ENCODE measurements around the gene BRPF1.
A peak's percentile ranks its signal among the peaks of the same experiment; 100 is the strongest.

The BRPF1 gene

DNA sequence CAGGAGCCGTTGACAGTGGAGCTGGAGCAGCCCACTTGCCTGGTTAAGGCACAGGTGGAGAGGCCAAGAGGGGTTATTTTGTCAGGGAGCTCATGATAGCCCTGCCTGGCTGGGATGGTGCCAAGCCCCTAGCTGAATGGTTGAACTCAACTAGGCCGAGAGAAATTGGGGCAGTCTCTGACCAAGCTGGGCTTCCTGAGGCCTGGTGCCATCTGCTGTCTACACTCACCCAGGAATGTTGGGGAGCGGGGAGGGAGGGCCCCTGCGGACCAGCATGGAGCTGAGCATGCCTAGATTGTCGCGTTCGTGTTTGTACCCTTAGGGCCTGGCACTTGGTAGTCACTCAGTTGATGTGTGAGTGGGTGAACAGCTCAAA, 1.2 kb downstream of the BRPF1 start:
- DNase-seq = no peak

GRCh38 chr3:9736831-9737230, 5.3 kb downstream of the BRPF1 start:
- no peak for DNase-seq

DNA sequence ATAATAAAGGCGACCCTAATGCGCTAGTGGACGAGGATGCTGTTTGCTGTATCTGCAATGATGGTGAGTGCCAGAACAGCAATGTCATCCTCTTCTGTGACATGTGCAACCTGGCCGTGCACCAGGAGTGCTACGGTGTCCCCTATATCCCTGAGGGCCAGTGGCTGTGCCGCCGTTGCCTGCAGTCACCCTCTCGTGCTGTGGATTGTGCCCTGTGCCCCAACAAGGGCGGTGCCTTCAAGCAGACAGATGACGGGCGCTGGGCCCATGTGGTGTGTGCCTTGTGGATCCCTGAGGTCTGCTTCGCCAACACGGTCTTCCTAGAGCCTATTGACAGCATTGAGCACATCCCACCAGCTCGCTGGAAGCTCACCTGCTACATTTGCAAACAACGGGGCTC, 7.6 kb downstream of the BRPF1 start:
- no peak for DNase-seq

DNA sequence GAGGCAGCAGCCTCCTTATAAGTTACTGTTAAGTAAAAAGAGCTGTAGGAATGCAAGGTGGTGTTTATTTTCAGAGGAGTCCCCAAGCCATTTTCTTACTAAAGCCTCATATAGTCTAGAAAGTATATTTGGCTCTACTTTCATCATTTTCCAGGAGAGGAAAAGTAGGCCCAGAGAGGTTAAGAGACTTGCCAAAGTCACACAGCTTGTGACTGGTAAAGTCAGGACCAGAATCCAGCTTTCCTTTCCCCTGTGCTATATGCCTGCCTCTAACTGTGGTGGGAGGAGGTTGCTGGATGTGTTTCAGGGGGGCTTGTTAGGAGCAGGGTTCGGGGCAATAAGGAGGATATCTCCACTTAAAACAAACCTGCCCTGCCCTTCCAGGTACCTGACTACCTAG, 11.0 kb downstream of the BRPF1 start:
- no peak for DNase-seq

DNA sequence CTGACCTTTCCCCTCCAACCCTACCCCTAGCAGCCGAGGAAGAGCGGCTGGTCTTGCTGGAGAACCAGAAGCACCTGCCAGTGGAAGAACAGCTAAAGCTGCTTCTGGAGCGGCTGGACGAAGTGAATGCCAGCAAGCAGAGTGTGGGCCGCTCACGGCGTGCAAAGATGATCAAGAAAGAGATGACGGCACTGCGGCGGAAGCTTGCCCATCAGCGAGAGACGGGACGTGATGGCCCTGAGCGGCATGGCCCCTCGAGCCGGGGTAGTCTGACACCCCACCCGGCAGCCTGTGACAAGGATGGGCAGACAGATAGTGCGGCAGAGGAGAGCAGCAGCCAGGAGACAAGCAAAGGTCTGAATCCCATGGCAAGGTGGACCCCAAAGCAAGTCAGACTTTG, 12.0 kb downstream of the BRPF1 start:
- no peak for DNase-seq

GRCh38 chr3:9744162-9744561, 12.6 kb downstream of the BRPF1 start:
- DNase-seq = no peak

DNA sequence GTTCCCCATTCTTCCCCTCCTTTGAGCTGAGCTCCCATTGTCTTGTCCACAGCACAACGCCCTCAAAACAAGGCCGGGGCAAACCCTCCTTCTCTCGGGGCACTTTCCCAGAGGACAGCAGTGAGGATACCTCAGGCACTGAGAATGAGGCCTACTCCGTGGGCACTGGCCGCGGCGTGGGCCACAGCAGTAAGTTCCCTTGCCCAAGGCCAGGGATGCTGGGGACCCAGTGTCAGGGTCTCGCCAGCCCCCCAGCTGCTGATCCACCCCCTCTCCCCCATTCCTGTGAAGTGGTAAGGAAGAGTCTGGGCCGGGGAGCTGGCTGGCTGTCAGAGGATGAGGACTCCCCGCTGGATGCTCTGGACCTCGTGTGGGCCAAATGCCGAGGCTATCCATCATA, 14.0 kb downstream of the BRPF1 start:
- no peak for DNase-seq

GRCh38 chr3:9746330-9746729, 14.8 kb downstream of the BRPF1 start:
- DNase-seq = no peak

DNA sequence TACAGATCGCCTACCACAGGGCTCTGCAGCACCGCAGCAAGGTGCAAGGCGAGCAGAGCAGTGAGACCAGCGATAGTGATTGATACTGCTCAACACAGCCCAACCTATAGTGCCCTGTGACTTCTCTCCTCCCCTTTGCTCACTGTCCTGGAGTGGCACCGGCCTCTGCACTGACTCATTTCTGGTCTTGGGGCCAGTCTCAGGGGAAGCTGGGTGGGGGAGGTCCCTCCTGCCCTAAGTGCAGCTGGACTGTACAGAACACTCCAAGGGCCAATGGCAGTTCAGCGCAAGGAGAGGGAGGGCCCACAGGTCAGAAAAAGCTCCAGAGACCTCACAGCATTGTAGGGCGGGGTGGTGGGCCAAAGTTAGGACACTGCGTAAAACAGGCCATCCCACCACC, 15.7 kb downstream of the BRPF1 start:
- DNase-seq = no peak

GRCh38 chr3:9748031-9748430, 16.5 kb downstream of the BRPF1 start:
- no peak for DNase-seq

DNA sequence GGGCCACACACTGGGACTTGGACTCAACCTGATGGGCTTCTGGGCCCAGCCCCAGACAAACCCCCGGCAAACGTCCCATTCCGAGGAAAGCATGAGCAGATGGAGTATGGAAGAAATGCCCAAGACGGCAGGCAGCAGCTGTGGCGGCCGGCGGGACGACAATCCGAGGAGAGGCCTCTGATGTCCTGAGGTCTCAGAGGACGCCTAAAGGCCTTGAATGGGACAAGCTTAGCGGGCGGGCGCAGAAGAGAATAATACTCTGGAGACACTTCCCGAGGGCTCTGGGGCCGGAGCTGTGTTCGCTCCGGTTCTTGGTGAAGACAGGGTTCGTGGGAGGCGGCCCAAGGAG, 17.7 kb downstream of the BRPF1 start:
- no peak for DNase-seq

DNA sequence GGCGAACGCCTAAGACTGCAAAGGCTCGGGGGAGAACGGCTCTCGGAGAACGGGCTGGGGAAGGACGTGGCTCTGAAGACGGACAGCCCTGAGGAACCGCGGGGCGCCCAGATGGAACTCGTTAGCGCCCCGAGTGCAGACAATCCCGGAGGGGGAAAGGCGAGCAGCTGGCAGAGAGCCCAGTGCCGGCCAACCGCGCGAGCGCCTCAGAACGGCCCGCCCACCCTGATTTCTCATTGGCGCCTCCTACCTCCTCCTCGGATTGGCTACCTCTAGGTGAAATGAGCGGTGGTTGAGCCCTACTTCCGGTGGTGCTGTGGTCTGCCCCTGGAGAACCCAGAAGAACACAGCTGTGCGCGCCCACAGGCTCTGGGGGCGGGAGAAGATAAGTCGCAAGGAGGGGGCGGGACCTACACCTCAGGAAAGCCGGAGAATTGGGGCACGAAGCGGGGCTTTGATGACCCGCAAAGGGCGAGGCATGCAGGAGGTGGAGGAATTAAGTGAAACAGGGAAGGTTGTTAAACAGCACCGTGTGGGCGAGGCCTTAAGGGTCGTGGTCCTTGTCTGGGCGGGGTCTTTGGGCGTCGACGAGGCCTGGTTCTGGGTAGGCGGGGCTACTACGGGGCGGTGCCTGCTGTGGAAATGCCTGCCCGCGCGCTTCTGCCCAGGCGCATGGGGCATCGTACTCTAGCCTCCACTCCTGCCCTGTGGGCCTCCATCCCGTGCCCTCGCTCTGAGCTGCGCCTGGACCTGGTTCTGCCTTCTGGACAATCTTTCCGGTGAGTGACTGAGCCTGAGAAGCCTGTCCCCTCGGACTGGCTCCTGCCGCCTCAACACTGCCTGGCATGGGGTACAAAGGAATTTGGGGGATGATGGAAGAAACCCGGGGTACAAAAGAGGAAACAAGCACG, 18.4 kb downstream of the BRPF1 start, which contains the start of gene OGG1:
Gene OGG1, plus strand, starts transcription at position 308 of the 911 bp plus-strand sequence. Its CDS starts 335 bp downstream, at position 643.
- peak; percentile 87 to 93 for DNase-seq

DNA sequence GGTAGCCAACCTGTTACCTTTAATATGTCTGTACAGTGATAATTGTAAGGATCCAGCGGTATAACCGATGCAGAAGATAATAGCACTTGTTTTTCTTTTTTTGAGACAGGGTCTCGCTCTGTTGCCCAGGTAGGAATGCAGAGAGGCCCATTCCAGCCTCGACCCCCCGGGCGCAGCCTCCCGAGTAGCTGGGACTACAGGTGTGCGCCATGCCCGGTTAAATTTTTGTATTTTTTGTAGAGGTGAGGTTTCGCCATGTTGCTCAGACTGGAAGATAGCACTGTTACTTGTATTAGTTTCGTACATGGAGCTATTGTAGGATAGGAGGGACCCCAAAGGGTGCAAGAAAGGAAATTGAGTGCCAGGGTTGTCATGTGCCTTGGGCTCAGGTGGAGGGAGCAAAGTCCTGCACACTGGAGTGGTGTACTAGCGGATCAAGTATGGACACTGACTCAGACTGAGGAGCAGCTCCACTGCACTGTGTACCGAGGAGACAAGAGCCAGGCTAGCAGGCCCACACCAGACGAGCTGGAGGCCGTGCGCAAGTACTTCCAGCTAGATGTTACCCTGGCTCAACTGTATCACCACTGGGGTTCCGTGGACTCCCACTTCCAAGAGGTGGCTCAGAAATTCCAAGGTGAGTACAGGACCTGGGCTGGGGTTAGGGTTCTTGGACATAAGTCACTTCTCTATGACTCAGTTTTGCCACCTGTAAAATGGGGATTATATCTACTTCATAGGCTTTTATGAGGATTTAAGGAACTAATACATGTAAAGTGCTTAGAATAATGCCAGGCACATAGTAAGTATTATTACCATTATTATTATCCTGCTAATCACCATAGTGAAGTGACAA, 19.2 kb downstream of the BRPF1 start:
- no peak for DNase-seq

DNA sequence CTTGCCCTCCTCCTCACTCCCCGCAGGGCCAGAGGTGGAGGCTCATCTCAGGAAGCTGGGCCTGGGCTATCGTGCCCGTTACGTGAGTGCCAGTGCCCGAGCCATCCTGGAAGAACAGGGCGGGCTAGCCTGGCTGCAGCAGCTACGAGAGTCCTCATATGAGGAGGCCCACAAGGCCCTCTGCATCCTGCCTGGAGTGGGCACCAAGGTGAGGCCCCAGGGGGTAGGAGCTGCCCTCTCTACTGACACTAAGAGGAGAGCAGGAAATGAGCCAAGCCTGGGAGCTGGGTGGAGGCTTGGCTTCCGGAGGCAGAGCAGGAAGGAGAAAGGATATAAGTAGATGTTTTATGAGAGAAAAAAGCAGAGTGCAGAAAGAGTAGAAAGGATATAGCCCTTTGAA, 23.1 kb downstream of the BRPF1 start:
- DNase-seq = no peak

DNA sequence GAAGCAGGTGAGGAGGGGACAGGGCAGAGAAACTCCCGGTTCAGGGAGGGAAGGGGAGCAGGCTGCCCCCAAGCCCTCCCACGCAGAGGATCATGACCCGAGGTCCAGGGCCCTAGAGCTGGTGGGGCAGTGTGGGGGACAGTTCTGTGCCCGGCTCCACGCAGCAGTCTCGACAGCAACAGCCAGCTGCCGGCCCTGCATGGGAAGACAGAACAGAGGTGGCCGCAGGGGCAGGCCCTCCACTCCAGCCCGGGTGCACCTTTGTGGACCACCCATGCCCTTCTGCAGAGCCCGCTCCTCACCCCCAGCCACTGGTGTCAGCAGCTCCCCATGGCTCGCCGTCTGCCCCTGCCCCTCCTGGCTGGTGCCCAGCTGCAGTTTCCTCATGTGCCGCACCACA, 25.9 kb downstream of the BRPF1 start:
- no peak for DNase-seq

GRCh38 chr3:9760779-9761505, 29.4 kb downstream of the BRPF1 start:
- no peak for DNase-seq

DNA sequence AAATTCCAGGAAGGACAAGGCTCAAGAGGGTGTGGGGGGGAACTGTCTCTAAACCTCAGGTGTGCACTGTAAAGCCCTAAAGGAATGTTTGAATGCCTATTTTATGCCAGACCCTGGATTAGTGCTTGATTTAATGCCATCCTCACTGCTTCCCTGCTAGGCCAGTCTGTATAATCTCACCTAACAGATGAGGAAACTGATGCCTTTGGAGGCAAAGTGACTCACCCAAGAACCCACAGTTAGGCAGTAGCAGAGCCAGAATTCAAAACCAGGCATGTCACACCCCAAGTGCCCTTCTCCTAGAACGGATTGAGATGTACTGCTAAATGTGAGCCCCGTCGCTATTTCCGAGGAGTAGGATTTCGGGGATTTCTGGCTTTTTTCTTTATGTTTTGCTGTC, 30.4 kb downstream of the BRPF1 start:
- no peak for DNase-seq

GRCh38 chr3:9762871-9763270, 31.3 kb downstream of the BRPF1 start:
- DNase-seq = no peak

- no peak for DNase-seq
Observed at GRCh38 chr3:9765865-9766264, 34.3 kb downstream of the BRPF1 start.

GRCh38 chr3:9767418-9767817, 35.9 kb downstream of the BRPF1 start:
- DNase-seq = no peak

DNA sequence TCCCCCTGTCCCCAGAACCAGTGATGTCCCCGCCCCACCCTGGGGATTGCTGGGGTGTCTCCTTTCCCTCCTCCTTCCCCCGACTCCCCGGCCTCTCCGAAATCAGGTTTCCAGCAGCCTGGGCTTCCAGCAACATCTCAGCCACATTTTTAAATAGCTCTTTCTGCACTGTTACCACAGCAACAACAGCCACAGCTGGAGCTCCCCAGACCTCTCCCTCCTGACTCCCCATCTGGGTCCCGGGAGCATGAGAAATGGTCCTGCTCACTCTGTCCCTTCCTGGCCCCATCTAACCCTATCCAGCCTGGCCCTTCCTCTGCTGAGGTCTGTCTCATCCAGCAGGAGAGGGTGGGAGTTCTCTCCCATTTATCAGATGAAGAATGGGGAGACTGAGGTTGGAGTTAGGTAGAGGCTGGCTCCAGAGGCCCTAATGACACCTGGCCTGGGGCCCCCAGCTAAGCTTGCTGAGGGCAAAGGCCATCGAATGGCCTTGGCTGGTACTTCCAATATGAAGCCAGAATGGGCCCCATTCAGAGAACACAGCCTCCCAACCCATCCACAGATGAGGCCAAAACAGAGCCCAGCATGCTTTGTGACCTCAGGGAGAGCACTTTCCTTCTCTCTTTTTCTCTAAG, 36.7 kb downstream of the BRPF1 start:
- no peak for DNase-seq

DNA sequence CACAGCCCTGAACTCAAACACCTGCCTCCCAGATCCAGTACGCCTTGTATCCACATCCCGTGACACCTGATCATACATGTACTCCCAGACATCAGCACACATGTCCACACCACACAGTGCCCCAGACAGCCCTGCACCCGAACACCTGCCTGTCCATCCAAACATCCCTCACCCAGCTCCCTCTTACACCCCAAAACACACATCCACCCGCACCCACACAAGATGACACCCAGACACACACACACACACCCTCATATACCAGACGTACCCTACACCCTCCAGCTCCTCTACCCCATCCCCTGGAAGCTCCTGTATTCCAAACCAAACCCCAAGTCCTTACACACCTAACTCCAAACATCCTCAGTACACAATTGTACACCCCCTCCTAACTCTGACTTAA, 37.5 kb downstream of the BRPF1 start:
- no peak for DNase-seq

All from NCI-H187 (cell line).